ENCODE data around the gene DUSP22.

Gene DUSP22

GRCh38 chr6:353642-354614 lies 61.6 kb downstream of the DUSP22 start:
- no peak for DNase-seq

DNA sequence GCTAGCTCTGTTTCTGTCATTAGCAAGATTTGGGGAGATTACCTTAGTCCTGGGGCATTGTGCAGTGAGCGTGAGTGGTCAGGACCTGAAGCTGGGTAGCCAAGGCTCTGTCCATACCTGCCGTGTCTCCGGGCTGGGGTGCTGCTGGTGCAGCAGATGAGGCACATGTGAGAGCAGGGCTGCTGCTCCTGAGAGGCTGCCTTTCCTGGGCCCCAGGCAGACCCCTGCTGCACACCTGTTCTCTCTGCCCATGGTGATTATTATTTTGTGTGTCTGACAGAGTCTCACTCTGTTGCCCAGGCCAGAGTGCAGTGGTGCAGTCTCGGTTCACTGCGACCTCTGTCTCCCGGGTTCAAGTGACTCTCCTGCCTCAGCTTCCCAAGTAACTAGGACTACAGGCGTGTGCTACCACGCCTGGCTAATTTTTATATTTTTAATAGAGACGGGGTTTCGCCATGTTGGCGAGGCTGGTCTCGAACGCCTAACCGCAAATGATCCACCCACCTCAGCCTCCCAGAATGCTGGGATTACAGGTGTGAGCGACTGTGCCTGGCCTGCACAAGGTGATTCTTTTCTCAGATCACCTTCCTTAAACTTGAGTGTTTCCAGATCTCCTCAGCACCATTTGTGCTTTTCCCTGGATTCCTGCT lies 62.5 kb downstream of the DUSP22 start:
- DNase-seq: no peak

DNA sequence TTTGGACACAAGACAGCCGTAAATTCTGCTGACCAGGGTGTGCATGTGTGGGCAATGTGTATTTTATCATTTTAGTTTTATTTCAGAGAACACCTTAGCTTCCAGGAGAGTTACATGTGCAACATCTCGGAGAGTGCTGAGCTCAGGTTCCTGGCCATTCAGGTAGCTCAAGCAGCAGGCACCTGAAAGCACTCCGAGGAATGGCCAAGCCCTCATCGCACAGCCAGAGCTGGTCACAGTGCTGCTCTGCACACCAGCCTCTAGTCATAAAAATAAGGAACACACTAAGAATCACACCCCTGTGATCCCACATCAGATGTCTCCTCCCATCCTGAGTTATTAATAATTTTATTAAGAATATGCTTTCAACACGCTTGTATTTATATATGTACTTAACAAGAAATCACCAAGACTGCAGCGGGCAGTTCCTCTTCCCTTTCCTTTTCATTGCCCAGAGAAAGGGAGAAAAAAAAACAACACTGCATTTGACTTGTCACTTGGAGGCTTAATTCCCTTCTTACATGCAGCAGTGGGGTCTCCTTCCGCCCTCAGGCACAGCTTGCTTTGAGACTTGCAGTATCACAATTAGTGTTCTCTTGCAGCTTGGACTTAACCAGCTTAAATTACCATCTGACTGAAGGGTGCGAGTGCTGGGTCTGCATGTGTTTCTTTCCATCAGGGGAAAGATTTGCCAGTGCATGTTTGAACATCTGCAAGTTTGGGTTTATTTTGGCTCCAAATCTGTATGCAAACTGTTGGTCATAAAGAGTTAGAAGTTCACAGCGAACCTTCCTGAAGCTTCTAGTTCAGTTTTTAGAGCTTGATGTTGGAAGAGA lies 63.3 kb downstream of the DUSP22 start:
- DNase-seq: no peak

- no peak for DNase-seq
Observed at GRCh38 chr6:356828-357251, 64.6 kb downstream of the DUSP22 start.

- DNase-seq: no peak
Observed at GRCh38 chr6:357261-357790, 65.0 kb downstream of the DUSP22 start.

DNA sequence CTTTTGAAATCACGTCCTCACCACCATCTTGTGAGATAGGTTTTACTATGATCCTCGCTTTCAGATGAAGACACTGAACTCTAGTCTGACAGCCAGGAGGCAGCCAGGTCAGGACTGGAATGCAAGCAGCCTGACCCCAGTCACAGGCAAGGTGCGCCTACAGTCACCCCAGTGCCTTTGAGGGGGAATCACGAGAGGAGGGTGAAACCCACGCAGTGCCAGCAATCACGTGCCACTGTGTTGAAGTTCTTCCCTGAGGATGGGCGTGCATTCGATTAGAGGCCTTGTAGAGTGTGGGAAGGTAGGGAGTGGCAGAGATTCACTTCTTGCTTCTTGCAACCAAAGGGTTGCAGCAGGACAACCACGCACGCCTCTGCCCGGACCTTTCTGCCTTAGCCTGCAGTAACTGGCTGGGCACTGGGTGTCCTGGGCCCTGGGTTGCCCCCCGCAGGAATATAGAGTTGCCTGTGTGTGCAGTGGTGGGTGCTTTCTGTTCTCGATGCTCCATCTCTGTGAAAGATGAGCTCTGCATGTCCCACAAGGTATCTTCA lies 65.6 kb downstream of the DUSP22 start:
- DNase-seq: no peak

DNA sequence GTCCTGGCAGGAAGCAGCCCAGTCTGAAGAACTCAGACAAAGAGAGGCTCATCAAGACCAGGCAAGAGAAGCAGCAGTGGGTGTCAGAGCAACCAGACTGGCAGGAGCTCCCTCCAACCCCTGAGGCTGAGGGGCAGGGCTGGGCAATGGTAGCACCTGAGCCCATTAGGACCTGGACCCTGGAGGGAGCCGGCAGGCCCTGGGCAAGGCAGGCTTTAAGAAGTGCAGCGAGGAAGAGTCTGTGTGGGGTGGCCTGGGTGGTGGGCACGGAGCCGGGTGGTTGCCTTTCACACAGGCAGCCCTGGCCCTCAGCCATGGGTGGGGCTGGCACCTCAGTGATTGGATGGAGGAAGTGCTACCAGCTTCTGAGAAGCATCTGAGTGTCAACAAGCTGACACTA lies 66.1 kb downstream of the DUSP22 start:
- DNase-seq: no peak

- DNase-seq: no peak
Observed at GRCh38 chr6:358847-359246, 66.6 kb downstream of the DUSP22 start.

GRCh38 chr6:359261-360035 lies 67.2 kb downstream of the DUSP22 start:
- DNase-seq: no peak

DNA sequence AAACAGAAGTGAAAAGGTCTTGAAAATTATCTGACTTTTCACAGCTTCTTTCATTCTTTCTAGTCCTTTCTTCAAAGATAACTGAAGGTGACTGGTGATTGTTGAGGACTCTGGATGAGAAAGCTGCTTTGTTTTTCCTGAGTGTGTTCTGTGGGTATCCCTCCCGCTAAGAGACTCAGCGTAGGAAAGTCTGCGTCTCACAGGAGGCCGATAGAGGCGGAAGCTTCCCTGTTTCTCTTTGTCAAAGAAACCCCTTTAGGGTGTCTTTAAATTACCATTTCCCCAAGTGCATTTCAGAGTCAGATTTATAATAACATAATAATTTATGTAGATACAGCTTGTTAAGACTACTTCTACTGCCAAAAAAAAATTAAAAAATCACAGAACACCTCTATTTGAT lies 68.1 kb downstream of the DUSP22 start:
- DNase-seq: no peak

DNA sequence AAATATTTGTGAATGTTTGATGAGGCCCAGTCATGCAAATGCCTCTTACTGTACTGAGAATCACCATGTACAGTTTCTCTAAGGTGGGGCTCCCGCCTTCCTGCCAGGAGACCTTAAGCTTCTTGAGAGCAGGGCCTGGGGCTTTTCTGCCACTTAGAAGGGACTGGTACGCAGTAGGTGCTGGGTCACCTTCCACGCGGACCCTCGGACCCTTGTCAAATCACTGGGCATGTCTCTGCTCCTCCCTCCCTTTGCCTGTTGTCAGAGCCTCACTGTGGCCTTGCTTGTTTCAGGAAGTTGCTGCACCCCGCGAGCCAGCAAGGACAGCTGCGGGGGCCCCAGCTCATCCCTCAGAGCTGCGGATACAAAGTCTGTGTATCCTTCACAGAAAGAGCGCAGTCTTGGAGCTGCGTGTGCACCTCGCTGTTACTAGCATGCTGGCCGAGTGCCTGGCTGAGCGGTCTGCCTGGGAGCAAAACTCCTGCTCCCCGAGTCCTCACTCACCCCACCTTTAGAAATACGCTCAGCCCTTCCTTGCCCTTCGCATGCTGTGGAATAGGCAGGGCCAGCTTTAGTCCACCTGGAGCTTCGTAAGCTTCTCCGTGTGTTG lies 68.6 kb downstream of the DUSP22 start:
- DNase-seq: no peak

GRCh38 chr6:361411-362132 lies 69.3 kb downstream of the DUSP22 start:
- DNase-seq: no peak

GRCh38 chr6:362231-362923 lies 70.1 kb downstream of the DUSP22 start:
- DNase-seq: no peak

DNA sequence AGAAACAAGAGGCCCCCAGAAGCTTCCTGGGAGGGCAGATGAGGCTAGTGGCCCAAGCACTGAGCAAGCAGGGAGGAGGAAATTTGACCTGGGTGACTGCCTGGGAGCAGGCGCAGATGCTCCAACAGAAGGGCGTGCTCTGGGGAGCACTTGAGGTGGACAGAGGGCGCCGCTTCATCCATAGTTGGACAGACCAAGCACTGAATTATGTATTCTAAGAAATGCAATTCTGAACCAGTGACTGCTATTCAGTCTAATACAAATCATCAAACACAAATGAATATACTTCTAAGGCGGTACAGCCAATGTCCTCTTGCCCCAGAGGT lies 70.6 kb downstream of the DUSP22 start:
- no peak for DNase-seq

DNA sequence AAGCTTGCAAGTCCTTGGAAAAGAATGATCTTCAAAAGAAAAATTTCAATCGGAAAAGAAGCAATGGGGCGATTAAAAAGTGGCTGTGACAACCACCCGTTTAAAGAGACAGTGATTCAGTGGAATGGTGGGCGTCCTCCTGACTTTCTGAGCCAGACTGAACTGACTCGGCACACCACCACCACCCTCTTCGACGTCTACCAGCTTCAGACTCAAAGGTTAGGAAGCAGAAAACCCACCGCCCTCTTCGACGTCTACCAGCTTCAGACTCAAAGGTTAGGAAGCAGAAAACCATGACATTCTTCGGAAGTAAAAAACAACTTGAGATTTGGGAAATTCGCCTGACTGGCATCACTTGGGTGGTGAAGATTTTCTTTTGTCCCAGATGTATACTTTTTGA lies 71.0 kb downstream of the DUSP22 start:
- DNase-seq: no peak

DNA sequence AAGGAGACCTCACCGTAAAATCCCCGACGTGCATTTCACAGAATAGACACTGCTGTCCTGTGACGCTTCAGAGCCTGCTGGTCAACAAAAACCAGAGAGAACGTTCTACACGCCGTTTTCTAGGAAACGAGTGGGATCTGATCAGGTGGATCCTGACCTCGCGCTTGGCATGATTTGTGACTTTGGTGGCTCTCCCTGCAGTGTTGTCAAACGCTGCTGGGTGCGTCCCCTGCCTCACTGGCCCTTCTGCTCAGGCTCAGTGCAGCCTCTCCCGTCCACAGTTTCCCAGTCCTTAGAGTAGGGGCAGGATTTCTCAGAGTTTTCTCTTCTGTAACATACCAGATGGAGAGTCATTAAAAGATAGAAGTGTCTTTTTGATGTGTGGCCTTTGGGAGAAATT lies 71.6 kb downstream of the DUSP22 start:
- no peak for DNase-seq

DNA sequence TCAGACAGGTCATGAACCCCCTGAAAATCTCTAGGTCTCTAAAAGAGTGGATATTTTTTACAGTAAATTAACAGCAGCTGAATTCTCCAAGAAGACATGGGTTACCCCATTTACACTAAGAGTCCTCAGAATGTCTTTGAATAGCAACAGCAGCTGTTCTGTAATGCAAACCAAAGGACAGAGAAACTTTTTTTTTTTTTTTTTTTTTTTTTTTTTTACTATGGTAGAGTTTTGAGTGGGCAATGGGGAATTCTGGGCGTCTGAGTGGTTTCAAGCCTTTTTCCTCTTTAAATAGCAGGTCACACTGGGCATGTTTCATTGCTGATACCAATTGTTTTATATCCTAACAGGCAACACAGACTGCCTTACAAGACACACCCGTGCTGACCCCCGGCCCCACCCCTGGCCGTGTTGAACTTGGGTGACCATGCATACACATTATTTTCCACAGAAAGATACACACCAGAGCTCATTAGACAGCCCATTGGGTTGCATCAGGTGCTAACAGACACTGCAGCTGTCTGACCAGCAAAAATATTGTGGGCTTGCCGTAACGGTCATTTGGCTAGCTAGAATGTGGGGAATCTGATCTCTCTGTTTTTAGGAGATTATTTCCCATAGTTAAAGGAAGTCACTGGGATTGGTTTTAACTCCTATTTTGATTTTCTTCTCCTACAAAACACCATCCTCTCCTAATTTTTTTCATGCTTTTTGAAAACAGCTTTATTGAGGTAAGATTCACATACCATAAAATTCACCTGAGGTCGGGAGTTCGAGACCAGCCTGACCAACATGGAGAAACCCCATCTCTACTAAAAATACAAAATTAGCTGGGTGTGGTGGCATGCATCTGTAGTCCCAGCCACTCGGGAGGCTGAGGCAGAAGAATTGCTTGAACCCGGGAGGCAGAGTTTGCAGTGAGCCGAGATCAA lies 72.6 kb downstream of the DUSP22 start:
- DNase-seq: no peak

GRCh38 chr6:365835-366234 lies 73.5 kb downstream of the DUSP22 start:
- DNase-seq: no peak

Measured in stimulated activated naive CD4-positive, alpha-beta T cell (primary cell).